ENCODE measurements around the gene MRM3.
"Not testable (repeated sequence)": the region's sequence is repeated elsewhere in the genome, so short reads cannot be mapped to it uniquely, and the experiment has no call there.

The MRM3 gene, protein sequence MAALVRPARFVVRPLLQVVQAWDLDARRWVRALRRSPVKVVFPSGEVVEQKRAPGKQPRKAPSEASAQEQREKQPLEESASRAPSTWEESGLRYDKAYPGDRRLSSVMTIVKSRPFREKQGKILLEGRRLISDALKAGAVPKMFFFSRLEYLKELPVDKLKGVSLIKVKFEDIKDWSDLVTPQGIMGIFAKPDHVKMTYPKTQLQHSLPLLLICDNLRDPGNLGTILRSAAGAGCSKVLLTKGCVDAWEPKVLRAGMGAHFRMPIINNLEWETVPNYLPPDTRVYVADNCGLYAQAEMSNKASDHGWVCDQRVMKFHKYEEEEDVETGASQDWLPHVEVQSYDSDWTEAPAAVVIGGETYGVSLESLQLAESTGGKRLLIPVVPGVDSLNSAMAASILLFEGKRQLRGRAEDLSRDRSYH

DNA sequence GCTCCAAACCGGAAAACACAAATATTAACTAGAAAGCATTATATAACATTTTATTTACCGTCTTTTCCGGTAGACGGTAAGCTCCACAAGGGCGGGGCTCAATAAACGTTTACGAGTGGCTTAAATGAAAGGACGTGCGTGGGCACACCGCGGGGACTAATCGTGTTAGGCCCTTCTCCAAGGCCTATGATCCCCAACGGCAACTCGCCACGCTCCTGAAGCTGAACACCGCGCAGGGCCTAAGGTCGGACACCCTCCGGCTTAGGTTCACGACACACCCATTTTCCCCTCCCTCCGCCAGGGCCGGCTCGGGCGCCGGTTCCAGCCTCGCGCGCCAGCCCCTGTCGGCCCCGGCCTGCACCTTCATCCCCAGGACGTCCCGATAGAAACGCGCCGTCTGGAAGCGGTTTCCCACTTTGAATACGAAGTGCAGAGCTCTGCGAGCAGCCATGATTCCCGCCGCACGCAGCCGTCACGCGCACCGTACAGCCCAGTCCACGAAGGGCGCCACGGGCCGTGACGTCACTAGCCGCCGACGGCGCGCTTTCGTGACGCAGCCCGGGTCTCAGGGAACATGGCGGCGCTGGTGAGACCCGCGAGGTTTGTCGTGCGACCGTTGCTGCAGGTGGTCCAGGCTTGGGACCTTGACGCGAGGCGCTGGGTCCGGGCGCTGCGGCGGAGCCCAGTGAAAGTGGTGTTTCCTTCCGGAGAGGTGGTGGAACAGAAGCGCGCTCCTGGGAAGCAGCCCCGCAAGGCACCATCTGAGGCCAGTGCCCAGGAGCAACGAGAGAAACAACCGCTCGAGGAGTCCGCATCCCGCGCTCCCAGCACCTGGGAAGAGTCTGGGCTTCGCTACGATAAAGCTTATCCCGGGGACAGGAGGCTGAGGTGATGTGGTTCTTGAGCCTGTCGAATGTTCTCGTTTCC, at the start of gene MRM3, which contains the start of gene GLOD4:
TSS of gene MRM3 (plus strand) at position 549 of the 927 bp plus-strand sequence. CDS start at position 575, 26 bp downstream.
TSS of gene GLOD4 (minus strand) at position 476 of the 927 bp plus-strand sequence. CDS start at position 451, 25 bp downstream.
- DNase-seq (ENCODE audit: low read depth): peak; percentile 87

DNA sequence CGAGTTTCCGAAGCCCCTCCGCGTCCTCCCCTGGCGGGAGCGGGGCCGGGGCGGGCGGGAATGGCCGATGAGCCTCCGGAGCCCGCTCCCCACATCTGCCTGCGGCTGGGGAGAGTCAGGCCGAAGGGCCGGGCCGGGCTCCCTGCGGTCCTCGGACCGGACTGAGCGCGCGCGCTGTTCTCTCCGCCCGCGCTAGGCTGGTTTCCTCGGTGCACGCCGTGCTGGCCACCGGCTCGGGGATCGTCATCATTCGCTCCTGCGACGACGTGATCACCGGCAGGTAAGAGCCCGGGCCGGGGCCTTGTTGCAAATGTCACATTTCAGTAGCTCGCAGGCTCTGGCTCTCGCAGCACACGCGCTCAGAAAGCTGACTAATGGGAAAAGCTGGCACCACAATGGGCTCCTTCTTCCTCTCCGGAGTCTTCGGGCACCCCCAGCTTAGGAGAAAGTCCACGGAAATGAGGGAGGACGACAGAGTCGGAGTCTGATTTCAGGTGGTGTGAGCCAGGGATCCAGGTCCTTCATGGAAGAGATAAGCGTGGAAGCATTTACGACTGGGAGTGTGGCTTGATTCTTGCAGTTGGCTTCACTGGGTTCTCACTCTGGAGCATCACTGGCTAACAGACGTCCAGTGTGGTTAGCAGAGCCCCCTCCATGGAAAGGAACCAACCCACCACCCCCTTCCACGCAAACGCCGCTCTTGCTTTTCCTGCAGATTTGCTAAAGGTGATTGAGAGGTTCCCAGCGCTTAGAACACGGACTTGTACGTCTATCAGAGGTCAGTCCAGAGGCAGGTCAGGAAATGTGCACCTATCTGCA, 49.0 kb upstream of the MRM3 start:
- DNase-seq (ENCODE audit: low read depth): peak; percentile 62

DNA sequence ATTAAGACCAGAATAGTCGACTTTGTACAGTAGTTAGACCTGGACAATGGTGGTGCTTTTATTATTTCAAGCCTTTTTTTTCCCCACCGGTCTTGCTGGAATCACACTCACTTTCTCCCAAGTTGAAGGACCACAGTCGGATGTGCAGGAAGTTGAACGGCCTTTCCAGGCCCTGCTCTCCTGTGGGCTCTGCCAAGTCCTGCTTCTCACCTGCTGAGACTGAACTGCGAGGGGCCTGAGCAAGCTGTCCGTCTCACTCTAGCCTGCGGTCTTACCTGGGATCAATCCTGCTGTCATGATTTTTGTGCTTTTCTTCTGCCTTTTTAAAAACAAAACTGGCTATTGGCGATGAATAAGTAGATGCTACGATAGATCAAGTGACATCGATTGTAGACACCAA, 48.4 kb upstream of the MRM3 start:
- DNase-seq (ENCODE audit: low read depth): peak; percentile 11

DNA sequence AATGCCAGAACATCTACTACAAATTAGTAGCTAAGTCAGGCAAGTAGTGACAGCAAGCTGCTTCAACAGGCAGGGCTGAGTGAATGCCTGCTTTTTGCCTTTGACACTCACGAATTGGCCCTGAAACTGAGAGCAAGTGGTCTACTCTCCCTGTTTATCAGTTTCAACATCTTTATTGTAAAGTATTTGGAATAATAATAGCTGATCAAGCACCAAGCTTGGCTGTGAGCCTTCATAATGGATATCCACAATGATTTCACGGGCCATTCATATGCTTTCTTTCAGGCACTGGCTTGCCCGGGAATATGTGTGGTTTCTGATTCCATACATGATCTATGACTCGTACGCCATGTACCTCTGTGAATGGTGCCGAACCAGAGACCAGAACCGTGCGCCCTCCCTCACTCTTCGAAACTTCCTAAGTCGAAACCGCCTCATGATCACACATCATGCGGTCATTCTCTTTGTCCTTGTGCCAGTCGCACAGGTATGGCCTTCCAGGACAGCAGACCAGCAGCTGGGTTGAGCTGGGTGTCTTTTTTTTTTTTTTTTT, 44.5 kb upstream of the MRM3 start:
- DNase-seq (ENCODE audit: low read depth): no peak

DNA sequence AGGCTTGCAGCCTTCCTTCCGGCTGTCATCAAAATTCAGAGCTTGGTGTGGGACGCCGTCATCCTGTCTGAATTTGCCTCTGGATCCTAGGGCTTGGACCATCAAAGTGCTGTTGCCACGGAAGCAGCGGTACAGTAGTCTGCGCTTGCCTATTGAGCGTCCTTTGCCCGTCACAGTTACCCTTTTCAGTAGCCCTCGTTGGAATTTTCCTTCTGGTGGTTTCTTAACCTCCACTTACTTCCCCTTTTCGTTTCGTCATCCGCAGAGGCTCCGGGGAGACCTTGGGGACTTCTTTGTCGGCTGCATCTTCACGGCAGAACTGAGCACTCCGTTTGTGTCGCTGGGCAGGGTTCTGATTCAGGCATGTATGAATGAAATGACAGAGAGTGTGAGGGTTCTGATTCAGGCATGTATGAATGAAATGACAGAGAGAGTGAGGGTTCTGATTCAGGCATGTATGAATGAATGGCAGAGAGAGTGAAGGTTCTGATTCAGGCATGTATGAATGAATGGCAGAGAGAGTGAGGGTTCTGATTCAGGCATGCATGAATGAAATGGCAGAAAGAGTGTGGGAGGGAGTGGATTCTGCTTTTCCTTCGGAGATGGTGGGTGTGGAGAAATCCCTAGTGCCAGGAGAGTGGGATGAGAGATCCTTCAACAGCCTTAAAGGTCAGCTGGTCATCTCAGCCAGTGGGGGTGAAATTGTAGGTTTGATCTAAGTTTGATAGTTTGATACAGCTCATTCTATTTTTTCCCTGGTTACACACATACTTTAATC, 41.7 kb upstream of the MRM3 start:
- DNase-seq (ENCODE audit: low read depth): no peak

DNA sequence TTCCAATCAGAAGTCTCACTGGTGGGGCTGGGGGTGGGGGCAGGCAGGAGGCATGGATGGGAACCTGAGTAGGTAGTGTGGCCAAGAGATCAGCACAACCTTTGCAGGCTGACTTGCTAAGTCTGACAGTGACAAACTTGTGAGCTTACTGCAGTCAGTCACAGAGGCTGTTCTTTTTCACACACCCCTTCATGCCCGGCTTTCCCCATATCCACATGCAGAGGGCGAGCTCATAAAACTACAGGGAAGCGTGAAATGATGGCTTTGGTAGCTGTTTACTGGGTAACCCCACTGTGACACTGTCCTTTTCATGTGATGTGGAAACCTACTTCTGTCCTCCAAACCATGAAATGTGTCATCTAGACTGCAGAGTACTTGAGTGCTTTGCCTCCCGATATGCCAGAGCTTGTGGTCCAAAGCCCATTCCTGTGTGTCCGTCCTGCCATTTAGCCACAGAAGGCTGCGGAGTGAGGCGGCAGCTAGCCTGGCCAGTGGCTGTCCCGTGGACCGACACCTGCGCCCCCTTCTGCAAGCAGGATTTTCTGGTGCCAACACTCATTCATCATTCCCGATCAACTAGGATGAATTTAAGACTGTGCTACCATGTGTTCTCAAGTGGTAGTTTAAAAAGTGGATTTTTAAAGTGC, 39.9 kb upstream of the MRM3 start:
- no peak for DNase-seq (ENCODE audit: low read depth)

DNA sequence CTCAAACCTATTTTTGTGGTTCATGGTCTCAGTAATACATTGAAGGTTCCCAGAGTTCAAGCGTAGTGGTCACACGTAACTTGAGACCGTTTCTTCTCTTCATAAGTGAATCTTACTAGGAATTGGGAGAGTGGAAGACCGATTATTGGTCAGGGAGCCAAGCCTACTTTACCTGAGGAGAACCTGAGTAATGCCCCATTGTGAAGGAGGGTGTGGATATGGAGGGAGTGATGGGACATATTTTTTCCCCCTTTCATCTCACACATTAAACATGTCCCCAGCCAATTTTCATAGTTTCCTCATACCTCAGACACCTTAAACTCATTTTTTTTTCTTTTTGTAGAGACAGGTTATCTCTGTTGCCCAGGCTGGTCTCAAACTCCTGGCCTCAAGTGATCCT, 39.0 kb upstream of the MRM3 start:
- DNase-seq (ENCODE audit: low read depth): no peak

DNA sequence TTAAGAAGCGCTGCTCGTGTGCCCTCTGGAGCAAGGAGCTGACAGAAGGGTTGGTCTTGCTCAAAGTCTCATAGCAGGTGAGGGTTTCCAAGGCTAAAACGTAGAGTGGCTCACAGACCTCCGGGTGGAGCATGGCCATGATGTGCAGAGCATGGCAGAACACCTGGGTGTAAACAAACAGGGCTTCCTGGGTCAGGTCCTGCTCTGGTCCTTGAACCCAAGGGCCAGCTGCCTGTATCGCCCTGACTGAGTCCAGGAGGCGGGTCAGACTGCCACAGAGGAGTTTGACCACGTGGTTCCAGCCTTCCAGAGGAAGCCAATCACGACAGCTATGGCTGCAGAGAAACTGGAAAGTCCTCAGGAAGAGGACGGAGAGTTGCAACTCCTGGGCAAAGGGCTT, 37.2 kb upstream of the MRM3 start:
- no peak for DNase-seq (ENCODE audit: low read depth)

DNA sequence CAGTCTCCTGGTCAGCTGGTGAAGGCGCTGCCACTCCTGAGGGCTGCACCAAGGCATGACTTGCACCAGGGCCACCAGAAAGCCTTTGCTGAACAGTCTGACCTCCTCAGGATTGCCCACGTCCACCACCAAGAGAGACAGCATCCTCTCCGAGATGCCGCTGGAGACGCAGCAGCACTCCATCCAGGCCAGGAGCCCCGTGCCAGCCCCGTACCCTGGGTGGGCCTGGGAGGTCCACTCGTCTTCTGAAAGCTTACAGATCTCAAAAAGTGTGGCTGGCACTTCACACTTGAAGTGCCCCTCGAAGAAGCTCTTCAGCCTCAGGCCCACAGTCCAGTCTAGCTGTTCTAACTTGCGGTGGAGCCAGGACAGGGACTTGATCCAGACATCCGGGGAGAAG, 36.7 kb upstream of the MRM3 start:
- DNase-seq (ENCODE audit: low read depth): no peak

DNA sequence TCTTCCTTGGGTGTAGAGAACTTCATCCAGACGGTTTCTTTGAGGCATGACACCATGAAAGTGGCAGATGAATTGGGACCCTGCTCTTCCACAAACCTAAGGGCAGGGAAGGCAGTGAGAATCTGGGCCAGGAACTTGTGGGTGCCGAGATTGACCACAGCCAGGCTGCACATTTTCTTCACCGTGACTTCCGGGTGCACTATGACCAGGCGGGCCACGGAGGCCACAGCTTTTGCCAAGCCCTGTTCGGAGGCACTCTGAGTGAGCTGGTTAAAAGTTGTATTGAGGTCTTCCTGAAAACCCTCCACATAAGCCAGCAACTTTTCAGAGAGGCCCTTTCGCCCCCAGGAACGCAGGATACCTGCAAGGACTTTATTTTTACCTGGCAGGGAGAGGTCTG, 36.0 kb upstream of the MRM3 start:
- DNase-seq (ENCODE audit: low read depth): no peak

DNA sequence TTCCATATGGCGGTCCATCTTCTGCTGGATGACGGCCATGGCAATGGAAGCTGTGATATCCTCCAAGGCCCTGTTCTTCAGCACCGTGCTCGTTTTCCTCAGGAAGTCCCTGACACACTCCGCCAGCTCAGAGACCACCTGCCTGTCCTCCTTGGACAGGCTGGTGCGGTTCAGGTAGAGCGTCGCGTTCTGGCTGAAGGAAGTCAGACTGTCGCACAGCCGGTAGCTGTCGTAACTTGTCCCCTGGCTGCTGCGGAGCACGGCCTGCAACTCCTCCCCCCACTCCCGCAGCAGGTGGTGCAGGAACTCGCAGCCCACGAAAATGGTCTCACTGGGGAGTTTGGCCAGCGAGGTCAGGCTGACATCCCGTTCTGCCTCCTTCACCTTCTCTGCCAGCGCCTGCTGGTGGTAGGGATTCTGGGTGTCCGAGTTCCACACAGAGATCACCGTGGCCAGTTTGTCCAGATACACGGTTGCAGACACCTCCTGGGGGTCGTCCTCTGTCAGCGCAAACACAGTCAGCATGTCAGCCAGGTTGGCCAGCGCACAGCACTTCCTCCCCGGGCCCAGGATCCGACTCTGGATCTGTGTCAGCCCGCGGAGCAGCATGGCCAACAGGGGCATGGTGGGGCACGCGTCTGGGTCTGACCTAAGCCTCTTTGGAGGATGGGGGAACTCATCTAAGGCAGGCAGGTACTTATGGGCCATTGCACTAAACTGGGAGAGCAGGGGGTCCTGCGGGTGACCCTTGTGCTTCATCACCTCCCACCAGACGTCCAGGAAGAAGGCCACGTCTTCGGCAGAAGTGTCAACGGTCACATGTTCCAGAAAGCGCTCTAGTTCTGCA, 35.1 kb upstream of the MRM3 start:
- DNase-seq (ENCODE audit: low read depth): no peak

DNA sequence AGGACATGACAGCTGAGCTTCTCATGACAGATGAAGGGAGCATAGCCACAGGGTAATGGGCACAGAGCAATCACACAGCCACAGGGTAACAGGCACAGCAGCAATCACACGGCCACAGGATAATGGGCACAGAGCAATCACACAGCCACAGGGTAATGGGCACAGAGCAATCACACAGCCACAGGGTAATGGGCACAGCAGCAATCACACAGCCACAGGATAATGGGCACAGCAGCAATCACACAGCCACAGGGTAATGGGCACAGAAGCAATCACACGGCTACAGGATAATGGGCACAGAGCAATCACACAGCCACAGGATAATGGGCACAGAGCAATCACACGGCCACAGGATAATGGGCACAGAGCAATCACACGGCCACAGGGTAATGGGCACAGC, 33.5 kb upstream of the MRM3 start:
- DNase-seq (ENCODE audit: low read depth): not testable (repeated sequence)

DNA sequence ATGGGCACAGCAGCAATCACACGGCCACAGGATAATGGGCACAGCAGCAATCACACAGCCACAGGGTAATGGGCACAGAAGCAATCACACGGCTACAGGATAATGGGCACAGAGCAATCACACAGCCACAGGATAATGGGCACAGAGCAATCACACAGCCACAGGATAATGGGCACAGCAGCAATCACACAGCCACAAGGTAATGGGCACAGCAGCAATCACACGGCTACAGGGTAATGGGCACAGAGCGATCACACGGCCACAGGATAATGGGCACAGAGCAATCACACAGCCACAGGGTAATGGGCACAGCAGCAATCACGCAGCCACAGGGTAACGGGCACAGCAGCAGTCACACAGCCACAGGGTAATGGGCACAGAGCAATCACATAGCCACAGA, 32.8 kb upstream of the MRM3 start:
- DNase-seq (ENCODE audit: low read depth): not testable (repeated sequence)

DNA sequence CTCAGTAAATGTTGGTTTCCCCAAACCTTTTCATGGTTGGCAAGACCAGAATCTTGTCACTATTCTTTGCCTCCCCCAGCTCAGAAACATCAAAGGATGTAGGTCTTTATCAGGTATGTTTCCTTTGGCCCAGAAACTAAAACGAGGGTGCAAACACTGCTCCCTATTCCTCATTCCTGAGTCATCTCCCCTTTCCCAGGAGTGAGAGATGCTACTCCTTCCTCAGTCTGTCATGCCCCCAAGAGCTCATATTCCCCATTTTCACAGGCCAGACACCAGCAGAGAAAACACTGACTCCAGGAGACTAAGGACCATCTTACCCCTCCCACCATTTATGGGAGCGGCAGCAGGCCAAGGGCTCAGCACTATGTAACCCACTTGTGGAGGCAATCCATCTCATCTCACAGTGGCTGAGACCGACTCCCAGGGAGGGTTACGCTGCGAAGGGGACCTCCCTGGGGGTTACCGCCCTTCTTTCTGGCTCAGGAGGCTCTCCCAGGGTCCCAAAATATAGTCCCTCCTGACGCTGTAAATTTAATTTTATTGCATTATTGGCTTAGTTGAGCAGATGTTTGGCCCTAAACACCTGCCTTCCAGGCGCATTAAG, 31.6 kb upstream of the MRM3 start:
- DNase-seq (ENCODE audit: low read depth): peak; percentile 4

DNA sequence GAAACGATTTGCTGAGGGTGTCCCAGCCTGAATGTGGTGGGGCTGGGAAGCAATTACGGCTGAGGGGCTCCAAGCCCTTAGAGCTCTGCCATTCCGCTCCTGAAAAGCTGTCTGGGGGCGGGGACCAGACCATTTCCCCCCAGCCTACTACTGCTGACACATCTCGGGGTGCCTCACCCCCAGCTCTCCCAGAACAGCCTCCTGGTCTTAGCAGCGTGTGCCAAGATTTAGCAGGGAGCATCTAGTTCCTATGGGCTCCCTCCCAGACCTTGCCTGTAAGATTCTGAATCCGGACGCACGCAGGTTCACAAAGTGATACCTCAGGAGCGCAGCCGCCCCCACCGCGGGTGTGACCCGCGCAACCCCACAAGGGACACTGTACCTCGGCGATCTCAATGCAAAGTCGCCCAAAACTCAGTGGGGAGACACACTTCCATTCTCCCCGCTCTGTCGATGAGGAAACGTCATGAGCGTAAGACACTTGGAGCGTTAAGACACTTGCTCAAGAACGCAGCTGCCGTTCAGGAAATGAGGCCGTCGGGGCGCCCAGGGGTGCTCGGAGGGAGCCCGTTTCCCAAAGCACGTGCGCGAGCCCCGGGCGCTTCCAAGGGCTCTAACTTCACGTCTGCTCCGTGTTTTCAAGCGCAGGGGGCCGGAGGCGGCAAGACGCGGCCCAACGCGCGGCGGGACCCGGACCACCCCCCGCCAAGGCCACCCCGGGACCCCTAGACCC, 30.7 kb upstream of the MRM3 start:
- DNase-seq (ENCODE audit: low read depth): peak; percentile 55

DNA sequence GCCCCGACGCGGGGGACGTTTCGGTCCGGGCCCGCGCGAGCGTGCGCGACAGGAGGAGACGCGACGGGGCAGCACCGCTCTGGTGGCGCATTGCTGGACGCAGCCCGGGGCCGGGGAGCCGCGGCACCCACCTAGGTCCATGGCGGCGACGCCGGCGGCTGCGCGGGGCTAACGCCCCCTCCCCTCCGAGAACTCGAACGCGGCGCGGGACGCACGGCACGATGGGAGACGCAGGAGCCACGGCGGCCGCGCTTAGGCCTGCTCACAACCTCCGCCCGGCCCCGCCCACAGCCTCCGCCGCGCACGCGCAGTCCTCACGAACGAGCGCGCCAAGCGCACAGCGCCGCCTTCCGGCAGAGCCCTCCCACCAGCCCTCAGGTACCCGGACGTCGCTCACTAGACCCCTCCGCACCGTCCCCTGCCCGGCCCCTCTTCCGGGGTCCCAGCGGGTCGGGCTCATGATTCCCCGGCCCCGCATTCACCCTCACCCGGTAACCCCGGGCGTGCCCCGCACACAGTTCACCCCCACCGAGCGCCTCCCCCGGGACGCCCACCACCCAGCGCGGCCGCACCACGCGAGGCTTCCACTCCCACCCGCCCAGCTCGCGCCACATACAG, 30.0 kb upstream of the MRM3 start, which contains the start of gene GEMIN4:
TSS of gene GEMIN4 (minus strand) at position 263 of the 618 bp plus-strand sequence. CDS start at position 141, 122 bp downstream.
- DNase-seq (ENCODE audit: low read depth): peak; percentile 84

DNA sequence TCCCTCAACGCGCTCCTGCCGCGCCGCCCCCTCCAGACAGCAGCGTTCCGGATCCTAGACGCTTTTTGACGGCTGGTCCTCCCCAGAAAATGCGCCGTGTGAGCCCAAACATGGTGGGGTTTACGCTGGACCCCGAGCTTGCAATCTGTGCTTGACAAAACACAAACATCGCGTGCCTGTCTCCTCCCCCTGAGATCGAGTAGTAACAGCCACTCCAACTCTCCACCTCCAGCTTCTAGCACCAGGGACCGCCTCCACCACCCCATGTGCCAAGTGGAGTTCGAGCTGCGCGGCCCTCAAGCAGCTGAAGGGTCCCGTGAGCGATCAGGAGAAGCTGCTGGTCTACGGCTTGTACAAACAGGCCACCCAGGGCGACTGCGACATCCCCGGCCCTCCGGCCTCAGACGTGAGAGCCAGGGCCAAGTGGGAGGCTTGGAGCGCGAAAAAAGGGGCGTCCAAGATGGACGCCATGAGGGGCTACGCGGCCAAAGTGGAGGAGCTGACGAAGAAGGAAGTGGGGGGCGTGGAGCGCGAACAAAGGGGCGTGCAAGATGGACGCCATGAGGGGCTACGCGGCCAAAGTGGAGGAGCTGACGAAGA, 29.4 kb upstream of the MRM3 start:
- DNase-seq (ENCODE audit: low read depth): peak; percentile 46

Data from EH (cell line).